Progenitor cell of endocrine pancreas (in vitro differentiated cells): ENCODE results near the gene THAP9. TPM values are rescaled to one million over a fixed set of nuclear protein-coding genes. Genes with fewer than 3 reads are reported as not detected.

Experiments
- DNase-seq: peaks from one replicate; pipeline ENCODE4 v3.0.0; 2021; ENCODE audit warnings: low spot score; ENCODE audit not compliant: unreplicated experiment
- H3K27ac Mint-ChIP-seq: 2 replicates; pipeline ENCODE4 v1.8.0; 2021; ENCODE audit warnings: mild to moderate bottlenecking, moderate library complexity, mixed read lengths
- H3K27me3 Mint-ChIP-seq: 2 replicates; pipeline ENCODE4 v1.8.0; 2021; ENCODE audit warnings: mixed read lengths
- H3K36me3 Mint-ChIP-seq: 2 replicates; pipeline ENCODE4 v1.8.0; 2022; ENCODE audit warnings: mixed read lengths; ENCODE audit not compliant: insufficient read depth
- H3K4me1 Mint-ChIP-seq: 2 replicates; pipeline ENCODE4 v1.8.0; 2021; ENCODE audit warnings: low read depth, mixed read lengths
- H3K4me3 Mint-ChIP-seq: 2 replicates; pipeline ENCODE4 v1.8.0; 2021; ENCODE audit warnings: low read depth, mild to moderate bottlenecking, moderate library complexity, mixed read lengths
- H3K9me3 Mint-ChIP-seq: 2 replicates; pipeline ENCODE4 v1.8.0; 2021; ENCODE audit warnings: low read depth, mixed read lengths
- CTCF ChIP-seq: fragments of 200-600 bp; sonication (generic); IDR thresholded peaks from one replicate; pipeline ENCODE4 v1.5.0; 2021; ENCODE audit warnings: antibody characterized with exemption, mild to moderate bottlenecking; ENCODE audit not compliant: unreplicated experiment
- total RNA-seq: library from RNA; stranded (reverse); gene quantifications from 2 replicates; pipeline ENCODE4 v1.2.1, GENCODE V29; 2021

THAP9 gene
- total RNA-seq, 1 donor from 2014 or later, result 14.0 TPM

- Mint-ChIP-seq H3K4me1 (peaks cover 37% of the 10 kb centered on the region), H3K4me3 (peak overlapping the region; percentile 41), H3K9me3 (no peaks in the 10 kb centered on the region), H3K27me3 (no peaks in the 10 kb centered on the region), H3K36me3 (peaks cover 10% of the 10 kb centered on the region), H3K27ac (peak overlapping the region; percentile 79)
- no peak for TF ChIP-seq CTCF
- no peak for DNase-seq
Observed at GRCh38 chr4:82885410-82885809, 15.1 kb upstream of the THAP9 start.

GRCh38 chr4:82886147-82886942 lies 14.2 kb upstream of the THAP9 start:
- Mint-ChIP-seq H3K9me3 (no peaks in the 10 kb centered on the region), H3K4me1 (peaks cover 37% of the 10 kb centered on the region), H3K4me3 (peak overlapping the region; percentile 41), H3K36me3 (peaks cover 6% of the 10 kb centered on the region), H3K27me3 (no peaks in the 10 kb centered on the region), H3K27ac (peak overlapping the region; percentile 79)
- no peak for TF ChIP-seq CTCF
- no peak for DNase-seq

GRCh38 chr4:82889287-82889686 lies 11.2 kb upstream of the THAP9 start:
- H3K27me3 Mint-ChIP-seq, result no peaks in the 10 kb centered on the region
- H3K36me3 Mint-ChIP-seq, result peaks cover 6% of the 10 kb centered on the region
- peak overlapping the region; percentile 98 for H3K27ac Mint-ChIP-seq
- no peak for TF ChIP-seq CTCF
- H3K4me1 Mint-ChIP-seq, result peaks cover 53% of the 10 kb centered on the region
- no peak for DNase-seq
- H3K4me3 Mint-ChIP-seq, result peak overlapping the region; percentile 89
- H3K9me3 Mint-ChIP-seq, result no peaks in the 10 kb centered on the region

- Mint-ChIP-seq H3K27me3 (no peaks in the 10 kb centered on the region), H3K9me3 (no peaks in the 10 kb centered on the region), H3K4me3 (peak overlapping the region; percentile 89), H3K27ac (peak overlapping the region; percentile 98), H3K36me3 (peaks cover 11% of the 10 kb centered on the region), H3K4me1 (peaks cover 52% of the 10 kb centered on the region)
- no peak for DNase-seq
- TF ChIP-seq CTCF, result no peak
Observed at GRCh38 chr4:82890528-82890900, 10.0 kb upstream of the THAP9 start.

GRCh38 chr4:82890901-82891706 lies 9.4 kb upstream of the THAP9 start, which contains the start of gene SEC31A:
Gene SEC31A, minus strand, starts transcription at chr4:82891153. Its CDS starts 9,217 bp downstream, at chr4:82881936.
- DNase-seq, result peak; percentile 87
- Mint-ChIP-seq H3K4me1 (peaks cover 48% of the 10 kb centered on the region), H3K27ac (peak within 1 kb of the TSS; percentile 98), H3K9me3 (no peaks in the 10 kb centered on the region), H3K27me3 (no peaks in the 10 kb centered on the region), H3K36me3 (peaks cover 15% of the 10 kb centered on the region), H3K4me3 (peak within 1 kb of the TSS; percentile 89)
- no peak for TF ChIP-seq CTCF
